ENCODE data around the gene EXOC6.

DNA sequence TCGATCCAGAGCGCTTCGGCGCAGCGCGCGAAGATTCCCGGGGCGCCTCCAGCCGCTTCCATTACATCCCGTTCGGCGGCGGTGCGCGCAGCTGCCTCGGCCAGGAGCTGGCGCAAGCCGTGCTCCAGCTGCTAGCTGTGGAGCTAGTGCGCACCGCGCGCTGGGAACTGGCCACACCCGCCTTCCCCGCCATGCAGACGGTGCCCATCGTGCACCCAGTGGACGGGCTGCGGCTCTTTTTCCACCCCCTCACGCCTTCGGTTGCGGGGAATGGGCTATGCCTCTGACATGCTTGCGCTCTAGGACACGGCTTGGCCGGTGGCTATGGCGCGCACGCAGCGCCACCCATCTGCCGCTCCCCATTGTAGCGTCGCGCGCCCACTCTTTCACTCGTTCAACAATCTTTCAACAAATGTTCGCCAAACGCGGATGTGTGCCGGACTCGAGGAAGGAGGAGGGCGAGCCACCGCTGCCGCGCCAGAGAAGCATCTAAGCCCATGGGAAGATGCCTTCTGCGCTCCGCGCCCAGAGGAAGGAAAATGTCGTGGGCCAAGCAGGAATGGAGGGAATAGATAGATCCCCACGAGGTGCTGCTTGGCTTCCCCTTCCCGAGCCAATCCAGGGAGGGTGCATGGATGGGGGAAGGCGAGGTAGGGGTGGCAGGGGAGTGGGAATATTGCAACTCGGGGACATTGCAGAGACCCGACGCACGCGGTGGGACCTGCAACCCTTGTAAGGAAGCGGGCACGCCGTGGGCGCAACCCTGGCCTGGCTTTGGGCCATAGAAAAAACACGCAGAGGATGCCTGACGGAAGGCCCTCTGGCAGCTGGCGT lies 220.3 kb downstream of the EXOC6 start:
- TF ChIP-seq, protein P1, sequence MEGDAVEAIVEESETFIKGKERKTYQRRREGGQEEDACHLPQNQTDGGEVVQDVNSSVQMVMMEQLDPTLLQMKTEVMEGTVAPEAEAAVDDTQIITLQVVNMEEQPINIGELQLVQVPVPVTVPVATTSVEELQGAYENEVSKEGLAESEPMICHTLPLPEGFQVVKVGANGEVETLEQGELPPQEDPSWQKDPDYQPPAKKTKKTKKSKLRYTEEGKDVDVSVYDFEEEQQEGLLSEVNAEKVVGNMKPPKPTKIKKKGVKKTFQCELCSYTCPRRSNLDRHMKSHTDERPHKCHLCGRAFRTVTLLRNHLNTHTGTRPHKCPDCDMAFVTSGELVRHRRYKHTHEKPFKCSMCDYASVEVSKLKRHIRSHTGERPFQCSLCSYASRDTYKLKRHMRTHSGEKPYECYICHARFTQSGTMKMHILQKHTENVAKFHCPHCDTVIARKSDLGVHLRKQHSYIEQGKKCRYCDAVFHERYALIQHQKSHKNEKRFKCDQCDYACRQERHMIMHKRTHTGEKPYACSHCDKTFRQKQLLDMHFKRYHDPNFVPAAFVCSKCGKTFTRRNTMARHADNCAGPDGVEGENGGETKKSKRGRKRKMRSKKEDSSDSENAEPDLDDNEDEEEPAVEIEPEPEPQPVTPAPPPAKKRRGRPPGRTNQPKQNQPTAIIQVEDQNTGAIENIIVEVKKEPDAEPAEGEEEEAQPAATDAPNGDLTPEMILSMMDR (conservative IDR thresholded peaks at IDR 0.05; ENCODE audit: low read length), result no peak
- no peak for TF ChIP-seq EZH2phosphoT487 (IDR thresholded peaks at IDR 0.05; ENCODE audit: borderline replicate concordance)

Data from Loucy (cell line).